Kidney (tissue), 14 donors: ENCODE measurements around the gene FHOD3. TPM values are rescaled to one million over a fixed set of nuclear protein-coding genes. Genes with fewer than 3 reads are reported as not detected.

Experiments used
- DNase-seq, 5 donors: peaks; one replicate each; pipeline ENCODE4 v3.0.0-alpha.2; 2013 to 2020
- FAIRE-seq: peaks from 2 replicates; lab custom pipeline; 2012; peaks lifted over from hg19 to GRCh38; lab: Jason Lieb, UNC
- H3K27ac ChIP-seq, 2 donors: one replicate each; pipeline ENCODE4 v1.7.0; 2013; ENCODE audit warnings: low read depth in 2 of 2, low read length in 2 of 2, inconsistent platforms in 1 of 2
- H3K27me3 ChIP-seq: one replicate; pipeline ENCODE4 v1.7.1; 2013; ENCODE audit warnings: low read length, inconsistent platforms; ENCODE audit not compliant: control insufficient read depth, insufficient read depth
- H3K36me3 ChIP-seq, 3 donors: one replicate each; pipeline versions ENCODE4 v1.7.0 to v1.7.1; 2013; ENCODE audit warnings: low read length in 3 of 3, control low read depth in 1 of 3, inconsistent platforms in 1 of 3; ENCODE audit not compliant: insufficient read depth in 3 of 3, control insufficient read depth in 2 of 3
- H3K4me1 ChIP-seq, 3 donors: one replicate each; pipeline versions ENCODE4 v1.7.0 to v1.7.1; 2013; ENCODE audit warnings: low read length in 3 of 3, inconsistent platforms in 1 of 3, low read depth in 1 of 3; ENCODE audit not compliant: control insufficient read depth in 2 of 3, insufficient read depth in 2 of 3
- H3K4me3 ChIP-seq, 3 donors: one replicate each; pipeline versions ENCODE4 v1.7.0 to v1.8.1; 2013; ENCODE audit warnings: low read length in 3 of 3, control low read depth in 1 of 3, inconsistent platforms in 1 of 3
- H3K9ac ChIP-seq, 3 donors: one replicate each; pipeline versions ENCODE4 v1.7.0 to v1.7.1; 2013; ENCODE audit warnings: low read length in 3 of 3, control low read depth in 1 of 3, inconsistent platforms in 1 of 3
- H3K9me3 ChIP-seq, 3 donors: one replicate each; pipeline versions ENCODE4 v1.7.0 to v1.7.1; 2013; ENCODE audit warnings: low read length in 3 of 3, control low read depth in 1 of 3, inconsistent platforms in 1 of 3; ENCODE audit not compliant: control insufficient read depth in 2 of 3, insufficient read depth in 1 of 3
- CTCF ChIP-seq: IDR thresholded peaks from 3 replicates; pipeline ENCODE4 v1.5.1; 2012; ENCODE audit warnings: mild to moderate bottlenecking, moderate library complexity, borderline replicate concordance; ENCODE audit not compliant: insufficient read depth; ENCODE audit errors: extremely low read depth
- intact Hi-C: fragments of 100-400 bp; cut with DNase I; formaldehyde crosslinking; loops from one replicate; pipeline ENCODE4 v1.11.1; 2022
- polyA plus RNA-seq: library from polyadenylated mRNA; stranded (reverse); fragments of 350-450 nt; fragmentation: Illumina TruSeq; extraction: RNeasy Lipid Tissue Mini Kit (QIAGEN cat#74804); gene quantifications from one replicate; pipeline ENCODE4 v1.2.3, GENCODE V29; 2014; ENCODE audit warnings: low read depth, low replicate concordance; ENCODE audit not compliant: insufficient read depth
- total RNA-seq: library from RNA; stranded (reverse); fragmentation: NEBNext Ultra II Directional; extraction: Animal tissue kit (Norgen Biotek cat#: 25700); gene quantifications from one replicate; pipeline ENCODE4 v1.2.1, GENCODE V29; 2021
- donor health status: control.
- donor health status: control.
- donor health status: control.
- donor health status: control.
- donor health status: control.
- donor health status: DM: yes; HTN: yes; CAD: no.
- donor health status: Normal renal cell carcinoma (clear cell type).

FHOD3 gene
- total and polyA plus RNA-seq, 2 donors from 2014 or later, result 21.5 to 28.0 TPM

GRCh38 chr18:36389811-36390581 is 92.5 kb downstream of the FHOD3 start:
- Histone ChIP-seq H3K27ac (no peak overlapping the region), H3K9ac (no peak overlapping the region), H3K9me3 (no peaks in the 10 kb centered on the region), H3K36me3 (no peaks in the 10 kb centered on the region), H3K4me3 (no peak overlapping the region), H3K27me3 (no peaks in the 10 kb centered on the region), H3K4me1 (peaks cover 0 to 15% (median 7%) of the 10 kb centered on the region in 3 donors)
- TF ChIP-seq CTCF, result no peak
- FAIRE-seq (no peak), DNase-seq (no peak)
- intact Hi-C loops, result no loop called here

- Histone ChIP-seq H3K27ac (no peak overlapping the region), H3K4me1 (peaks cover 0 to 15% (median 7%) of the 10 kb centered on the region in 3 donors), H3K36me3 (no peaks in the 10 kb centered on the region), H3K27me3 (no peaks in the 10 kb centered on the region), H3K9ac (no peak overlapping the region), H3K4me3 (no peak overlapping the region), H3K9me3 (no peaks in the 10 kb centered on the region)
- TF ChIP-seq CTCF, result no peak
- intact Hi-C loops, result no loop called here
- FAIRE-seq (no peak), DNase-seq (peak in 1 of 5 donors; percentile 14)
These were observed 94.1 kb downstream of the FHOD3 start for GRCh38 chr18:36391426-36392145.

GRCh38 chr18:36392164-36392978 is 94.9 kb downstream of the FHOD3 start:
- no peaks in the 10 kb centered on the region for H3K27me3 ChIP-seq
- H3K9ac ChIP-seq, result no peak overlapping the region
- intact Hi-C loops, result no loop called here
- H3K36me3 ChIP-seq, result no peaks in the 10 kb centered on the region
- H3K27ac ChIP-seq, result no peak overlapping the region
- H3K4me1 ChIP-seq, result peaks cover 0 to 15% (median 7%) of the 10 kb centered on the region in 3 donors
- no peak for DNase-seq
- H3K4me3 ChIP-seq, result no peak overlapping the region
- FAIRE-seq, result no peak
- H3K9me3 ChIP-seq, result no peaks in the 10 kb centered on the region
- TF ChIP-seq CTCF, result no peak
